HG02763 (cell line): ENCODE results near the gene WDR1.
"Not testable (repeated sequence)": the region's sequence is repeated elsewhere in the genome, so short reads cannot be mapped to it uniquely, and the experiment has no call there.

Source experiments
- ATAC-seq: cut with Tn5 transposase; IDR thresholded peaks from one replicate; pipeline ENCODE4 v1.9.1; 2021; ENCODE audit warnings: mild to moderate bottlenecking, moderate library complexity; ENCODE audit not compliant: unreplicated experiment

The WDR1 gene

GRCh38 chr4:10131202-10131601 lies 14.6 kb upstream of the WDR1 start:
- no peak for ATAC-seq

GRCh38 chr4:10130178-10130888 lies 13.7 kb upstream of the WDR1 start:
- ATAC-seq: no peak

- no peak for ATAC-seq
Measured at GRCh38 chr4:10129196-10130177, 12.9 kb upstream of the WDR1 start.

GRCh38 chr4:10128761-10129160 lies 12.2 kb upstream of the WDR1 start:
- no peak for ATAC-seq

GRCh38 chr4:10127531-10127930 lies 10.9 kb upstream of the WDR1 start:
- not testable (repeated sequence) for ATAC-seq

GRCh38 chr4:10124167-10124930 lies 7.8 kb upstream of the WDR1 start:
- ATAC-seq: no peak

- no peak for ATAC-seq
Measured at GRCh38 chr4:10123227-10124101, 6.9 kb upstream of the WDR1 start.

- no peak for ATAC-seq
Measured at GRCh38 chr4:10122236-10122932, 5.8 kb upstream of the WDR1 start.

GRCh38 chr4:10121568-10122208 lies 5.1 kb upstream of the WDR1 start:
- no peak for ATAC-seq

- no peak for ATAC-seq
Measured at GRCh38 chr4:10120943-10121567, 4.5 kb upstream of the WDR1 start.

- no peak for ATAC-seq
Measured at GRCh38 chr4:10119773-10120172, 3.2 kb upstream of the WDR1 start.

GRCh38 chr4:10119278-10119677 lies 2.7 kb upstream of the WDR1 start:
- no peak for ATAC-seq

GRCh38 chr4:10118048-10119004 lies 1.7 kb upstream of the WDR1 start:
- ATAC-seq: no peak

- ATAC-seq: no peak
Measured at GRCh38 chr4:10117359-10118047, 904 bp upstream of the WDR1 start.

GRCh38 chr4:10115797-10116568 lies 616 bp downstream of the WDR1 start:
- peak; percentile 31 for ATAC-seq

- ATAC-seq: no peak
Measured at GRCh38 chr4:10115271-10115796, 1.3 kb downstream of the WDR1 start.
